Upper lobe of right lung (tissue), 1 donor: ENCODE measurements around the gene SKI. TPM values are rescaled to one million over a fixed set of nuclear protein-coding genes. Genes with fewer than 3 reads are reported as not detected.
"Not testable (repeated sequence)": the region's sequence is repeated elsewhere in the genome, so short reads cannot be mapped to it uniquely, and the experiment has no call there.

ENCODE experiments used
- ATAC-seq: fragments of 200-7000 bp; cut with Tn5 transposase; one replicate; pipeline ENCODE4 v1.9.1; 2020; ENCODE audit warnings: mild to moderate bottlenecking, moderate library complexity
- DNase-seq: peaks from one replicate; pipeline ENCODE4 v3.0.0-alpha.2; 2020
- H3K27ac ChIP-seq: fragments of 200-600 bp; one replicate; pipeline ENCODE4 v1.8.0; 2022
- H3K27me3 ChIP-seq: fragments of 200-600 bp; one replicate; pipeline ENCODE4 v1.8.0; 2022; ENCODE audit warnings: mild to moderate bottlenecking
- H3K36me3 ChIP-seq: fragments of 200-600 bp; one replicate; pipeline ENCODE4 v1.8.0; 2022
- H3K4me1 ChIP-seq: fragments of 200-600 bp; one replicate; pipeline ENCODE4 v1.8.0; 2022
- H3K4me3 ChIP-seq: fragments of 200-600 bp; one replicate; pipeline ENCODE4 v1.8.0; 2022; ENCODE audit warnings: mild to moderate bottlenecking
- H3K9me3 ChIP-seq: fragments of 200-600 bp; one replicate; pipeline ENCODE4 v1.8.0; 2022
- CTCF ChIP-seq: fragments of 200-600 bp; IDR thresholded peaks from one replicate; pipeline ENCODE4 v1.8.0; 2022; ENCODE audit warnings: antibody characterized with exemption
- intact Hi-C: fragments of 100-400 bp; cut with DNase I; formaldehyde crosslinking; loops from one replicate; pipeline ENCODE4 v1.11.0; 2022
- total RNA-seq: library from RNA; stranded (reverse); fragmentation: NEBNext Ultra II Directional; extraction: Animal tissue kit (Norgen Biotek cat#: 25700); gene quantifications from one replicate; pipeline ENCODE4 v1.2.1, GENCODE V29; 2021
- donor health status: DM: no; HTN: yes; CAD: no; lungs with severe emphysema.

SKI gene
- total RNA-seq, 1 donor from 2014 or later: 89.6 TPM

GRCh38 chr1:2322065-2322571, 94.0 kb downstream of the SKI start:
- Histone ChIP-seq H3K4me1 (peaks cover 13% of the 10 kb centered on the region), H3K27me3 (no peaks in the 10 kb centered on the region), H3K27ac (peak overlapping the region; percentile 85), H3K36me3 (no peaks in the 10 kb centered on the region), H3K4me3 (peak overlapping the region; percentile 21), H3K9me3 (no peaks in the 10 kb centered on the region)
- DNase-seq (peak; percentile 80), ATAC-seq (peak; percentile 69)
- peak; percentile 8 for TF ChIP-seq CTCF
- intact Hi-C loops: no loop called here

GRCh38 chr1:2322581-2323211, 94.6 kb downstream of the SKI start:
- Histone ChIP-seq H3K4me1 (peaks cover 13% of the 10 kb centered on the region), H3K27ac (peak overlapping the region; percentile 85), H3K27me3 (no peaks in the 10 kb centered on the region), H3K4me3 (peak overlapping the region; percentile 21), H3K36me3 (no peaks in the 10 kb centered on the region), H3K9me3 (no peaks in the 10 kb centered on the region)
- no peak for TF ChIP-seq CTCF
- DNase-seq (no peak), ATAC-seq (peak; percentile 61)
- intact Hi-C loops: no loop called here

GRCh38 chr1:2323451-2323974, 95.4 kb downstream of the SKI start:
- TF ChIP-seq CTCF: no peak
- Histone ChIP-seq H3K36me3 (no peaks in the 10 kb centered on the region), H3K27me3 (no peaks in the 10 kb centered on the region), H3K27ac (no peak overlapping the region), H3K4me1 (peaks cover 13% of the 10 kb centered on the region), H3K9me3 (no peaks in the 10 kb centered on the region), H3K4me3 (no peak overlapping the region)
- ATAC-seq (no peak), DNase-seq (no peak)
- intact Hi-C loops: no loop called here

- Histone ChIP-seq H3K4me3 (no peak overlapping the region), H3K4me1 (peaks cover 13% of the 10 kb centered on the region), H3K36me3 (no peaks in the 10 kb centered on the region), H3K27ac (no peak overlapping the region), H3K9me3 (no peaks in the 10 kb centered on the region), H3K27me3 (no peaks in the 10 kb centered on the region)
- intact Hi-C loops: no loop called here
- ATAC-seq (no peak), DNase-seq (no peak)
- no peak for TF ChIP-seq CTCF
Observed at GRCh38 chr1:2324553-2325366, 96.6 kb downstream of the SKI start.

- Histone ChIP-seq H3K4me1 (peaks cover 23% of the 10 kb centered on the region), H3K27me3 (no peaks in the 10 kb centered on the region), H3K9me3 (no peaks in the 10 kb centered on the region), H3K4me3 (no peak overlapping the region), H3K27ac (no peak overlapping the region), H3K36me3 (no peaks in the 10 kb centered on the region)
- no peak for ATAC-seq
- no peak for DNase-seq
- no peak for TF ChIP-seq CTCF
- intact Hi-C loops: no loop called here
Observed at GRCh38 chr1:2326524-2326923, 98.4 kb downstream of the SKI start.

- H3K36me3 ChIP-seq, H3K4me3 ChIP-seq, ATAC-seq, DNase-seq, intact Hi-C loops, H3K27me3 ChIP-seq, H3K27ac ChIP-seq, H3K9me3 ChIP-seq: not testable (repeated sequence)
- H3K4me1 ChIP-seq: peaks cover 19% of the 10 kb centered on the region
Observed at GRCh38 chr1:2327162-2327561, 99.0 kb downstream of the SKI start.
